Measurements from ENCODE around the gene THBS3. TPM values are rescaled to one million over a fixed set of nuclear protein-coding genes. Genes with fewer than 3 reads are reported as not detected.
A peak's percentile ranks its signal among the peaks of the same experiment; 100 is the strongest.

THBS3 gene
- total RNA-seq, 5 donors from 2014 or later (not counting 1 experiment from before 2014, with no cell fraction given): 24.1 to 43.9 (median 34.0) TPM

DNA sequence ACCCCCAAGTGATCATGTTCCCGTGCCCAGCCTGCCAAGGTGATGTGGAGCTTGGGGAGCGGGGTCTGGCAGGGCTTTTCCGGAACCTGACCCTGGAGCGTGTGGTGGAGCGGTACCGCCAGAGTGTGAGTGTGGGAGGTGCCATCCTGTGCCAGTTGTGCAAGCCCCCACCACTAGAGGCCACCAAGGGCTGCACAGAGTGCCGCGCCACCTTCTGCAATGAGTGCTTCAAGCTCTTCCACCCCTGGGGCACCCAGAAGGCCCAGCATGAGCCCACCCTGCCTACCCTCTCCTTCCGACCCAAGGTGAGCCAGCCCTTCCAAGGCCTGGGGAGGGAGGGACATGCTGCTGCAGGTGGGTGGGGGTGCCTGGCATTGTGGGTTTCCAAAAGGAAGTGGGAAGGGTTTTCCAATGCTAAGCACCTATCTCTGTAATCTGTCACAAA, 31.7 kb downstream of the THBS3 start:
- Histone ChIP-seq H3K27ac (ENCODE audit: low read length) (no peak overlapping the region), H3K4me1 (ENCODE audit: control insufficient read depth in 1 of 2, extremely low read depth in 1 of 2, insufficient read depth in 2 of 2, low read length in 2 of 2) (peaks cover 16 to 51% of the 10 kb centered on the region in 2 experiments), H3K27me3 (replicated peaks in 1 of 2; ENCODE audit: control insufficient read depth in 2 of 2, extremely low read depth in 1 of 2, insufficient read depth in 2 of 2, low read length in 1 of 2) (no peaks in the 10 kb centered on the region), H3K36me3 (ENCODE audit: control insufficient read depth in 2 of 2, extremely low read depth in 1 of 2, insufficient read depth in 1 of 2, low read length in 1 of 2) (peaks cover 10 to 27% of the 10 kb centered on the region in 2 donors), H3K4me3 (ENCODE audit: control insufficient read depth in 1 of 2, extremely low read depth in 1 of 2, low read length in 1 of 2) (no peak overlapping the region), H3K9me3 (no peaks in the 10 kb centered on the region)
- DNase-seq (peak in 6 of 35 experiments; percentile 22 to 49 (median 30)), ATAC-seq (replicated peaks in 1 of 4) (no peak)
- ChIA-PET CTCF (interaction anchor here (0.6 to 2.3 kb wide), 5 partner anchors 9 to 148 kb away, joined by 3 to 18 read pairs (median 3); no protein-coding TSS in a partner anchor), POLR2A (interaction anchor here in 1 of 2 donors (1.2 kb wide), 1 partner anchor 18 kb away, joined by 3 read pairs; no protein-coding TSS in a partner anchor)
- Mint-ChIP-seq H3K27me3 (no peaks in the 10 kb centered on the region), H3K9me3 (no peaks in the 10 kb centered on the region), H3K4me1 (peaks cover 40 to 44% (median 41%) of the 10 kb centered on the region in 3 donors), H3K4me3 (peak overlapping the region in 1 of 3 donors; percentile 56), H3K27ac (peak overlapping the region in 1 of 2 donors; percentile 69), H3K36me3 (peaks cover 5% of the 10 kb centered on the region)
- 77% methylated on average over 5 of the region's 9 CpGs for WGBS (ENCODE audit: insufficient coverage)

GRCh38 chr1:155175281-155175926, 32.3 kb downstream of the THBS3 start:
- peak overlapping the region; percentile 80 to 83 for H3K27ac Mint-ChIP-seq
- H3K4me1 Mint-ChIP-seq: peaks cover 40 to 44% (median 42%) of the 10 kb centered on the region in 3 donors
- H3K9me3 Mint-ChIP-seq: no peaks in the 10 kb centered on the region
- Histone ChIP-seq H3K4me3 (ENCODE audit: control insufficient read depth in 1 of 2, extremely low read depth in 1 of 2, low read length in 1 of 2) (no peak overlapping the region), H3K4me1 (ENCODE audit: control insufficient read depth in 1 of 2, extremely low read depth in 1 of 2, insufficient read depth in 2 of 2, low read length in 2 of 2) (peaks cover 16 to 51% of the 10 kb centered on the region in 2 experiments), H3K36me3 (ENCODE audit: control insufficient read depth in 2 of 2, extremely low read depth in 1 of 2, insufficient read depth in 1 of 2, low read length in 1 of 2) (peaks cover 10 to 31% of the 10 kb centered on the region in 2 donors), H3K27ac (ENCODE audit: low read length) (peak overlapping the region; percentile 78), H3K27me3 (replicated peaks in 1 of 2; ENCODE audit: control insufficient read depth in 2 of 2, extremely low read depth in 1 of 2, insufficient read depth in 2 of 2, low read length in 1 of 2) (no peaks in the 10 kb centered on the region), H3K9me3 (no peaks in the 10 kb centered on the region)
- H3K4me3 Mint-ChIP-seq: peak overlapping the region; percentile 55 to 100 (median 67)
- H3K36me3 Mint-ChIP-seq: peaks cover 5% of the 10 kb centered on the region
- ChIA-PET POLR2A (interaction anchor here in 1 of 2 donors (0.5 to 1.2 kb wide), 2 partner anchors 19 to 107 kb away, joined by 3 read pairs; no protein-coding TSS in a partner anchor), CTCF (interaction anchor here (0.6 to 3.4 kb wide), 9 partner anchors 8 to 329 kb away, joined by 3 to 21 read pairs (median 3); no protein-coding TSS in a partner anchor)
- ATAC-seq (replicated peaks in 1 of 4): no peak
- peak in 2 of 35 experiments; percentile 15 to 17 for DNase-seq
- H3K27me3 Mint-ChIP-seq: no peaks in the 10 kb centered on the region
- WGBS (ENCODE audit: insufficient coverage): 88% methylated on average over 3 of the region's 12 CpGs

DNA sequence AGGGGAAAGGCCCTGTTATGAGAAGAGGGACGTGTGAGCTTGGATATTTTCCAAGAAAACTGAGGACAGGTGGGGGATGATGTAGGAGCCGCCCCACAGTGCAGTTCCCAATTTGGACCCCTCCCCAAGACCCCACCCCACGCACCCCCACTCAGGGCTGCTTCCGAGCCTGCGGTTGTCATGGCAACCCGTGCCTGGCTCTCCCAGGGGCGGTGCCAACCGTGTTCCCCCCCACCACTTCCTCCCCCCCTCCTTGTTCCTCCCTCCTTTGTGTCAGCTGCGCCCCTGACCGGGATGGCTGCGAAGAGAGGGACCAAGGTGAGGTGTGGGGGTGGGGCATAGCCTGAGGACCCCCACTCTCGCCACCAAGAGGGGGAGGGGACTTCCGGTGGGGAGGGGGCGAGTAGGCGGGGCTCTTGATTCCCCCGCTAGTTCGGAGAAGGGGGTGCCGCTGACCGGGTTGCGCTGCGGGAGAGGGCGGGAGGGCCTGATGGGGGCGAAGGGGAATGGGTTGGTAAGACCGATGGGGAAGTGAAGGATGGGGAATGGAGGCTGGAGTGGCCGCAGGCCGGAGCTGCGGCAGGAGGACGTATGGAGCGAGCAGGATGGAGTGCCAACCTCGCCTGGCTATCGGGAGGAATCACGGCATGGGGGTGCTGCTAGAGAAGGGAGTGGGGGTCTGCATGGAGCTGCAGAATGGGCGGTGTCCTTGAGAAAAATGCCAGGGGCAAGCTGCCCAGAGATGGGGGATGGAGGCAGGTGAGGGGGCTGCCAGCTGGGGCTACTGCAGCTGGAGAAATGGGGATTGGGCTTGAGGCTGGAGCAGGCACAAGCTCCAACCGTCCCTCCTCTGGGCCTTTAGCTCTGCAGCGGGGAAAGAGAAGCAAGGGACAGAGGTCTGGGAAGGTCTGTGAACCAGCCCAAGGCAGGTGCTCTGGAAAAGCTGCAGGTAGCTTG, 33.1 kb downstream of the THBS3 start:
- no peaks in the 10 kb centered on the region for H3K27me3 ChIP-seq (replicated peaks in 1 of 2; ENCODE audit: control insufficient read depth in 2 of 2, extremely low read depth in 1 of 2, insufficient read depth in 2 of 2, low read length in 1 of 2)
- peak overlapping the region; percentile 78 to 88 for H3K4me3 ChIP-seq (ENCODE audit: control insufficient read depth in 1 of 2, extremely low read depth in 1 of 2, low read length in 1 of 2)
- ChIA-PET POLR2A (interaction anchor here in 1 of 2 donors (0.5 to 1.2 kb wide), 4 partner anchors 20 to 1597 kb away, joined by 3 to 5 read pairs (median 3); no protein-coding TSS in a partner anchor), CTCF (interaction anchor here (0.6 to 3.4 kb wide), 11 partner anchors 18 to 330 kb away, joined by 3 to 21 read pairs (median 3); partner anchors contain the start of gene ADAM15 (in 1 of the 2))
- H3K4me1 Mint-ChIP-seq: peaks cover 40 to 44% (median 44%) of the 10 kb centered on the region in 3 donors
- 35% methylated on average over 22 of the region's 35 CpGs for WGBS (ENCODE audit: insufficient coverage)
- H3K27ac ChIP-seq (ENCODE audit: low read length): peak overlapping the region; percentile 78
- DNase-seq (peak in 29 of 35 experiments; percentile 36 to 78 (median 44)), ATAC-seq (replicated peaks in 1 of 4) (peak in 2 of 4 experiments; percentile 8 to 9)
- peak overlapping the region; percentile 99 for H3K27ac Mint-ChIP-seq
- H3K4me3 Mint-ChIP-seq: peak overlapping the region; percentile 99 to 100 (median 99)
- H3K9me3 Mint-ChIP-seq: no peaks in the 10 kb centered on the region
- peaks cover 8 to 32% of the 10 kb centered on the region in 2 donors for H3K36me3 ChIP-seq (ENCODE audit: control insufficient read depth in 2 of 2, extremely low read depth in 1 of 2, insufficient read depth in 1 of 2, low read length in 1 of 2)
- H3K27me3 Mint-ChIP-seq: no peaks in the 10 kb centered on the region
- no peaks in the 10 kb centered on the region for H3K9me3 ChIP-seq
- H3K4me1 ChIP-seq (ENCODE audit: control insufficient read depth in 1 of 2, extremely low read depth in 1 of 2, insufficient read depth in 2 of 2, low read length in 2 of 2): peaks cover 16 to 51% of the 10 kb centered on the region in 2 experiments
- peaks cover 7% of the 10 kb centered on the region for H3K36me3 Mint-ChIP-seq

DNA sequence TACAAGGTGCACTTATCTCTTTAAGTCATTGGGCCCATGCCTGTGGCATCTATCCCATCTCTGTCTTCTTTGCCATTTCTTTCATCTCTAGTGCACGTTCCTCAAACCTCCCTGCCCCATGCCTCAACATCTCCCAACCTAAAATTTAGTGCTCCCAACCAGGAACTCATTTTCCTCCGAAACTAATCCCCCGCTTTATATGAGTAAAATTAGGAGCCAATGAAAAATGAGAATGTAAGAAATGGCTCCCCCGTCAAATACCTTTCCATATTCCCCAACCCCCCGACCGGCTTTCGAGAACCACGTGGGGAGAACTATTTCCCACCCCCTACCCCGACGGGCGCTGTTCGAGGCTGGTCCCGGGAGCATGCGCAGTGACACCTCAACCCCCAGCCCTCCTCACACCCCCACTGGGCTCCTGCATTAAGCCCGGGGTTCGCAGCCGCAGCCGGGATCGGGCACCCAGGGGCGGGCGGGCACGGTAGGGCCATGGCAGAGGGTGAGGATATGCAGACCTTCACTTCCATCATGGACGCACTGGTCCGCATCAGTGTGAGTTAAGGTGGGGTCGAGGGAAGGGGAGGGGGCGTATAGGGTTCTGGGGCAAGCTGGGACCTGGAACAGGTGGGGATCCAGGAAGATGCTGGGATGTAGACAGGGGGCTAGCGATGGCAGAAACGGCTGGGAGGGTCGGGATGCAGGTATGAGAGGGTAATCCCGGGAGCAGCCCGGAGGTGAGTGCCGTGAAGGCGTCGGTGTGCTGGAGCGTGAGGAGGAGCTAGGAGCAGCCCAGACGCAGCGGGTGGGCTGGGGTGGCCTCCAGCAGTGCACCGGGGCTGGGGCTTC, 34.0 kb downstream of the THBS3 start, which contains the start of gene TRIM46:
TSS of gene TRIM46 (plus strand) at position 372 of the 846 bp plus-strand sequence. CDS start at position 490, 118 bp downstream.
- ChIA-PET POLR2A (interaction anchor here in 1 of 2 donors (0.5 to 1.2 kb wide), 3 partner anchors 9 to 1598 kb away, joined by 3 to 20 read pairs (median 7); no protein-coding TSS in a partner anchor), CTCF (interaction anchor here (0.5 to 3.4 kb wide), 26 partner anchors 18 to 1275 kb away, joined by 3 to 33 read pairs (median 4); partner anchors contain the start of genes ADAM15 (in 1 of the 2), CLK2 (in 1 of the 2), PBXIP1 (in 1 of the 2) and SLC50A1 (in 1 of the 2))
- peak in 20 of 35 experiments; percentile 13 to 68 (median 40) for DNase-seq
- WGBS (ENCODE audit: insufficient coverage): under 1% methylated on average over 20 of the region's 38 CpGs
- Histone ChIP-seq H3K36me3 (ENCODE audit: control insufficient read depth in 2 of 2, extremely low read depth in 1 of 2, insufficient read depth in 1 of 2, low read length in 1 of 2) (peaks cover 5 to 33% of the 10 kb centered on the region in 2 donors), H3K27ac (ENCODE audit: low read length) (peak within 1 kb of the TSS; percentile 78), H3K4me3 (ENCODE audit: control insufficient read depth in 1 of 2, extremely low read depth in 1 of 2, low read length in 1 of 2) (peak within 1 kb of the TSS; percentile 78 to 88), H3K9me3 (no peaks in the 10 kb centered on the region), H3K27me3 (replicated peaks in 1 of 2; ENCODE audit: control insufficient read depth in 2 of 2, extremely low read depth in 1 of 2, insufficient read depth in 2 of 2, low read length in 1 of 2) (no peaks in the 10 kb centered on the region), H3K4me1 (ENCODE audit: control insufficient read depth in 1 of 2, extremely low read depth in 1 of 2, insufficient read depth in 2 of 2, low read length in 2 of 2) (peaks cover 16 to 51% of the 10 kb centered on the region in 2 experiments)
- Mint-ChIP-seq H3K4me1 (peaks cover 43 to 49% (median 44%) of the 10 kb centered on the region in 3 donors), H3K27ac (peak within 1 kb of the TSS; percentile 99), H3K36me3 (peaks cover 10% of the 10 kb centered on the region), H3K9me3 (no peaks in the 10 kb centered on the region), H3K4me3 (peak within 1 kb of the TSS; percentile 99 to 100 (median 99)), H3K27me3 (no peaks in the 10 kb centered on the region)
- ATAC-seq (replicated peaks in 1 of 4): peak; percentile 25 to 33 (median 28)

Measured in T-cell (primary cell).